Stromal cell of bone marrow (primary cell): ENCODE measurements around the gene NME8.

Experiments
- DNase-seq: peaks from one replicate; pipeline ENCODE4 v3.0.0-alpha.2; 2012; ENCODE audit warnings: low read depth

The NME8 gene

DNA sequence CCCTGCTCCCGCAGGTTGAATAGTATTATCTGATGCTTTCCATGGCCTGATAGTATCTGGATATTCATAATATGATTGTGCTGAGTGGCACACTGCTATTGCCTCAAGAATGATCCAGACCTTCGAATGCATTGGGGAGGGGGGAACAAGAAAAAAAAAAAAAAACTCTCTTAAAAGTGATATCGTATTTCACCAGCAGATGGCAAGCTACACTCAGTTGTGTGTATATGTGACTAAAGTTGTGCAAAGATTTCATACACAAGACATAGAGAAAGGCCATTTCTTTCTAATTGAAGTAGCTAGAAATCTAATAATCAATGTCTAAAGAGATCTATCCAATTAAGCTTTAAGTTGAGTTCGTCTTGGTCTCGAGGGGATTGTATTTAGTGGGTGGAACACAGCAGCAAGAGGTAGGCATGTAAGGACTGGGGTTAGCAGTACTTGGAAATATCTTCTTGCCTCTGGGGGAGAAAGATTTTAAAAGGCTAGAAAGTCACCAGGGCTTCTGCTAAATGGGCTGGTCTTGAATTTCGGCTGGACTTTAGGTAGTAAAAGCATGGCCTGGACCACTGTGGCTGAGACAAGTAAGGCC is 52.9 kb downstream of the NME8 start:
- DNase-seq, result no peak

DNA sequence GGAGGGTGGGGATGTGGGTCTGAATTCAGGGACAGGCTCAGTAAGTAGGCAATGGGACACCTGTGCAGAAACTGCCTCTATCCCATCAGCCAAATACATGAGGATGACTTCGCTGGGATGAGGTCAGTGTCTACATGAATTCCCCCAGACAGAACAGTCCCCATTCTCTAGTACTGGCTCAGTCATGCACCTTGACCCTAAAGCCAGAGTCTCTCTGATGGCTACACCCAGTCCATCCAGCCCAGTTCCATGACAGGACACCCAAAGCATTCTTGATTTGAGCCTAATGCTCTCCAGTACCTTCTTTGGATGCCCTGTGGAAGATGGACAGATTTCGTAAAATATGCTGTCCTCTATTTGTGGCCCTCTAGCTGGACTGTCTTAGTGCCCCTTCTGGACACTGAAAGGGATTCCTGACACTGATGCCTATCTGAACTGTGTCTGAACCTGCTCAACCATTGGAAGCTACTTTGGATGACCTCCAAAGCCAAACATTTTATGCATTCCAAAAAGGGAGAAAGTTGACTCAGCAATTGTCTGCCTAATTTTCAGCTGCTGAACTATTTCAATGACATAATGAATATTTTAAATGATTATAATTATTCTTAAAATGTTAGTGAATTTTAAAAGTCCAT is 53.6 kb downstream of the NME8 start:
- DNase-seq, result no peak

DNA sequence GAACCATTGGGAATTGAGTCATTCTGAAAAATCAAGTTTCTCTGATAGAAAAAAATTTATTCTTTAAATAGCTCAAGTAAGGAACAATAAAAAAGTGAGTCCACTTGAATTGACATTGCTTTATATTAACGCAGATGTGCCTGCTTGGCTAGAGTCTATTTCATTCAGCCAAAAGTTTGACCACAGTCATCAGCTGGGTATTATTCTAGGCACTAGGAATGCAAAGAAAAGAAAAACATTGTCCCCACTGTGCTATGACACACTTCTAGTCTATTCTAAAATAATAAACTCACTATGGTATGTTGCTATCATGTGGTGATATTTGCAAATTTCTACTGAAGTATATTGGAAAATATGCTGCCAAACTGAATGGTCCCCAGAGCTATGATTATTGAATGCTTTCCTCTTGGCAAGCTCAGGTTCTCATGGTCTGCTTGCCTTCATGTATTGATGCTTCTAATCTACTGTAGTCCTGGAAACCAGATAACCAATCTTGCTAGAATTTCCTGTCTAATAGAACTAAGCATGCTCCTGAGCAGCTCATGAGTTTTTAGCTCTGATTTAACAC is 59.9 kb downstream of the NME8 start:
- peak; percentile 93 for DNase-seq

DNA sequence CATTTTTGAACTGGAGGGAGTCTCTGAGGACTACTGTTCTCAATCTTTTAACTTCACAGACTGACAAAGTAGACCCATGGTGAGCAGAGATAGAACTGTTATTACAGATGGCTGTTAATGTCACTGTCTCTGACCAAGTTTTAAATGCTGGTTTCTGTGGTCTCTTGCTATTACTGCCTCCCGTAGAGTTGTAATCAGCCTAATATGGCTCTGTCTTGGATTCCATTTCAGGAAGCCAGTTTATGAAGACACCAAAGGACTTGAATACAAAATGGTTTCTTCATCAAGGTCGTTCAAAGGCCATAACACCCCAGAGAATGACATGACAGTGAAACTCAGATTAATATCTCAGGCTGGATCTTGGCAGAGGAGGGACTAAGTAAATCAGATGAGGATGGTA is 64.4 kb downstream of the NME8 start:
- no peak for DNase-seq

DNA sequence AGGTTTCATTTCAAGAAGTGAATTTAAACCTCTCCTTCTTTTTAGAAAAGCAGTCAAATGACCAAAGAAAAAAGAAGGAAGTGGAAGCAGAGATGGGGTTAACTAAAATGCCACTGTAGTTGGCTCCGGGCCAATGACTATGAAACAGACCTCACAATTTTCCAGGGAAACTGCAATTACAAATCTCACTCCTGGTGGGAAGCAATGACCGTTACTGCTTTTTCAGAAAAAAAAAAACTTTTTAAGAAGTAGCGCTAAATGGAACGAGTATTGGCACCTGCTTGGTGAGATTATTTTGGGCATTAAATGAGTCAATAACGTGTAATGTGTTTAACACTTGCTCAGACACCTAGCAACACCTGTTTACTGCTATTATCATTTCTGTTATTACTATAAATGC is 67.0 kb downstream of the NME8 start:
- no peak for DNase-seq

DNA sequence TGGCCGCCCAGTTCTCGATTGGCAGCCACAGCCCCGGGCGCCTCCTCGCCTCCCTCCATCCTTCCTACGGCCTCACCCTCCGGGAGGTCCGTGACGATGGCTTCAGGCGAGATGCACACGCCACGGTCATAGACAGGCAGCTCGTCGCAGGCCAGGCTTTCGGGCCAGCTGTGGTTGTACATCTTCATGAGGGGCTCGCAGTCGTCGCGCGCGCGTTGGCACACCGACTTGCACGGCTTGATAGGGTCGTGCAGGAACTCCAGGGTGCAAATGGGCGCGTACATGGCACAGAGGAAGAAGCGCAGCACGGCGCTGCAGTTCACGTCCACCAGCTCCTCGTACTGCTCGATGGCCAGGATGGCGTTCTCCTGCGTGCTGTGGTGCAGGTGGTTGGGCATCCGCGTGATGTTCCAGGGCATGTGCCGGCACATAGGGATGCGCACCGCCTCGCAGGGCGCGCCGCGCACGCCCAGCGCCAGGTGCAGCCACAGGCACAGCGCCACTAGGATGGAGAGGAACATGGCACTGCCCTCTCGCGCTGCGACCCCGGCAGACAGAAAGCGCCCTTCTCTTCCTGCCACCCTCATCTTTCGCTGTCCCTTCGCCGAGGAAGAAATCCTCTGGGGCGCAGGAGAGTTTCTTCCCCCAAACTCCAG is 67.7 kb downstream of the NME8 start:
- DNase-seq, result no peak

DNA sequence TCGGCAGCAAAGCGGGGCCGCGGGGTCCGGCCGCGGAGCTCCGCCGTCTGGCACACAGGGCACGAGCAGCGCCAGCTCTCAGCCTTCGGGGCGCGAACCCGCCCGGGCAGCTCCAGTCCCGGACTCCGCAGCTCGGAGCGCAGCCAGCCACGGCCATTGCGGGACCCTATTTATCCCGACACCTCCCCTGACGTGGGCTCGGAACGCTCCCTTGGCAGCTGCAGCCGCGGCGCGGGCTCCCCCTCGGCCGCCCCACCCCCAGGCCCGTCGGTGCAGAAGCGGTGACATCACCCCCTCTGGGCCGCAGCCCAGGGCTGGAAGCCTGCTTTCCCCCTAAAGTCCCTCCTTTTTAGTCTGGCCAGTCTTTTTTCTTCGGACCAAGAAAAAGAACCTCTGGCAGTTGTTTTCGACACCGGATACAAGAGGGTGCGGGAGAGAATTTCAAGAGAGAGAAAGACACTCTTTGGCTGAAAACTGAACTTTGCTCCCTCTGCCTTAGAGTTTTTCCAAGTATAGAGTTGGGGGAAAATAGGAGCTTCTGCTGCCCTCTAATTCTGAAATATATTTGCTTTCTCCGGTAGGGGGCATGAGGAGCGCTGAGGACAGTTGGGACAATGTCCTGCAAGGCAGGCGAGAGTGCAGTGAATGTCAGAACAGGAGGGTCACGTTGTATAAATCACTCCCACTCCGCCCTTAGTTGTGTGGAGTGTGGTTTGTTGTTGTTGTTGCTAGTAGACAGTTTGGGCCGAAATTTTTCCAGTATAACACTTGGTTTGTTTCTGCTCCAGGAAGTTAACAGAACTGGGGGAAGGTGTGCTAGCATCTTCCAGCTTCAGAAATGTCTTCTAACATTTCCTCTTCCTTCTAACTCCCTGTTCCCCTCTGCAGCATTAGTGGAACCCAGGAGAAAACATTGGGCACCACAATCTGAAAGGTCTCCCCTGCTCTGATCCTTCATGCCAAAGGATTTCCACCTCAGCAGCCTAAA is 68.6 kb downstream of the NME8 start, which contains the start of gene SFRP4:
TSS of gene SFRP4 (minus strand) at position 145 of the 988 bp plus-strand sequence. CDS start 280 bp downstream, outside the sequence.
- peak; percentile 77 for DNase-seq

DNA sequence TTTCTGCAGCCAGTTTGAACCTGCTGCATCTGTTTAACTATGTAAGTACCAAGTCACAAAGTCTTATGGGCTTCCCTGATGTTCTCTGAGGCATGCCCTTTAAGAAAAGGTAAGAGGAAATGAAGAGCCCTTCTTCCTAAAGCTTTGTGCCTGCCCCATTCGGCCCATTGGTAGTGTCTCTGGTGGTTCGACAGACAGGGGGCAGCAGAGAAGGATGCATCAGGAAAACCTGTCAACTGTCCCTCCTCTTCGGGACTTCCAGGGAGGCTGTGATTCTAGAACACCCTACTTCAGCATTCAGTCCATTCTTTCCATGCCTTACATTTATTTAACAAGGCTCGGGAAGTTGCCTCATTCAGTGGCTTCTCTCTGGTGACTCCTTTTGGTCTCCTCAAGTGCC is 70.1 kb downstream of the NME8 start:
- no peak for DNase-seq

DNA sequence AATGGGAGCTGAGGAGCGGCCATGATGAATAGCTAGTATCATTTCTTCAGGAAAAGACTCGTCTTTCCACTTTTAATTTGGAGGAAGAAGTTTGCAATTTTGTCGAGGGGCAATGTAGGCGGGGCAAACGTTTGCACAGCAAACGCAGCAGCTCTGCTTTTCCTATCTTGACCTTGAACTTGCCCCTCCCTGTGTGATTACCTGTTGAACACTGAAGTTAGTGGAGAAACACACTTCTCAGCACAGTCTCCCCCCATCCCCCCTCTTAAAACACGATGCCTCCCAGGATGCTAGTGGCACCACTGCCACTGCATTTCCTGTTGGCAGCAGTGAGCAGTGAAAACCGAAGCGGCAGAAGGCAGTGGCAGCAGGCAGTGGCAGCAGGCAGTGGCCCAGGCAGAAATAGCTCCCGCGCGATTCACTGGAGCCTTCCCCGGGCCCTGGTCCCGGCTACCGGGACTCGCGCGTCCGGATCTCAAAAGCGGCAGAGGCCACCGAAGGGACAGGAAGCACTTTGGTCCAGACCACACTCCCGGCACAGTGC is 72.0 kb downstream of the NME8 start, which contains the start of gene EPDR1:
TSS of gene EPDR1 (plus strand) at position 336 of the 544 bp plus-strand sequence. CDS start 300 bp downstream, outside the sequence.
- no peak for DNase-seq

DNA sequence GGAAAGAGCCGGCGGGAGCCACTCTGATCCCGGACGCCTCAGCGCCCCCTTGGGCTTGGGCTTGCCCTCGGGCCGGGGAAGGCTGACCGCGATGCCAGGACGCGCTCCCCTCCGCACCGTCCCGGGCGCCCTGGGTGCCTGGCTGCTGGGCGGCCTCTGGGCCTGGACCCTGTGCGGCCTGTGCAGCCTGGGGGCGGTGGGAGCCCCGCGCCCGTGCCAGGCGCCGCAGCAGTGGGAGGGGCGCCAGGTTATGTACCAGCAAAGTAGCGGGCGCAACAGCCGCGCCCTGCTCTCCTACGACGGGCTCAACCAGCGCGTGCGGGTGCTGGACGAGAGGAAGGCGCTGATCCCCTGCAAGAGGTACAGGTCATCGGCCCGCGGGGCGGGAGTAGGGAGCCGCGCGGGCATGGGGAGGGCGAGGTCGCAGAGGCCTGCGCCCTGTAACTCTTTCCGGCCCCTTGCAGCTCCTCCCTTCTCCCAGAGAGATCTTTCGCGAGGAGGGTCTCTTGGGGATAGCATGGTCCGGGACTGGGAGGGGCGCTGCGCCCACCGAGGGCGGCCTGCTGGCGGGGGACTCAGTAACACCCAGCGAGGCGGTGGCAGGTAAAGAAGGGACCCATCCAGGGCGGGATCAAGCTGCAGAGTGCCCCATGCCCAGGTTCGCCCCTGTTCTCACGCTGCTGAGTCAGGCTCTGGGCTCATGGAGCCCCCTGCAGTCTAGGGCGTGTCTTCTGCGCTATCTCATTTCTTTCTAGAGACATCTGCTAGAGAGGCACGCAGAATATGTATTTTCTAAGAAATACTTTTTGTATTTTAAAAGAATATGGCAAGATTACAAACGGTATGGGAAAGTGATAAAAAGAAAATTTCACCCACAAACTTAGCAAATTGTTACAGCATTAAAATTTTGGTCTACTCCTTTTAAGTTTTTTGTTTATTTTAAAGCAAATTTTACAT is 72.7 kb downstream of the NME8 start:
- DNase-seq, result no peak

DNA sequence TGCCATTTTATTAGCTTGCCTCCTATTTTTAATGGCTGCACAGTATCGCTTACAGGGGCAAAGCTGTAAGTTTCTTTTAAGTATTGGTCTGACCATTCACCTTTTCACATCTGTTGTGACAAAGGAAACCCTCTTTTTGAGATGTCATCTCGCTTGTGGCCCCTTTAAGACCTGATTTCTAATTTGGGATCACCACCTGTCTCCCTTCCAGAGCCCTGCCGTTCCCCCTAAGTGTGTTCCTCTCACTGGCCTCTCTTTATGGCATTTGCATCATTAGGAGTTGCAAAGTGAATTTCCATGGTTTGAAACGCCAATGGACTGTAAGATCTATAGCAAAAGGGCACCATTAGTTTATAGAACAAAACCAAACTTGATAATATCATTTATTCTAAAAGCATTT is 73.5 kb downstream of the NME8 start:
- DNase-seq, result no peak

DNA sequence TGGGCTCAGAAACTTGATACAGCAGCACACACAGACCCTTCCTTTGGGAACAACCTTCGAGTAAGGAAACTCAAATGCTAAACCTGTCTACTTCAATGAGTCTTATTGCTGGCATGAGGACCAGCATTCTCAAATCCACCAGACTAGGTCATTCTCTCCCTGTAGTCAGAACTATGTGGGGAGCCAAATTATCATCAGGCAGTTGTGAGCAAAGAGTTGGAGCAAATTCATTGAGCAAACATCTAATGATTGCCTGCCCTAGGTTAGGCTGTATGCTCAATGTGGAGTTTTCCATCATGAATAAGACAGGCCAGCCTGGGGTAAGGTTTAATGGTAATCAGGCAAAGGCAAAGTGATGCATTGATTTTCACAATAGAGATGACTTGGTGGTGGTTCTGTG is 75.6 kb downstream of the NME8 start:
- DNase-seq, result no peak

DNA sequence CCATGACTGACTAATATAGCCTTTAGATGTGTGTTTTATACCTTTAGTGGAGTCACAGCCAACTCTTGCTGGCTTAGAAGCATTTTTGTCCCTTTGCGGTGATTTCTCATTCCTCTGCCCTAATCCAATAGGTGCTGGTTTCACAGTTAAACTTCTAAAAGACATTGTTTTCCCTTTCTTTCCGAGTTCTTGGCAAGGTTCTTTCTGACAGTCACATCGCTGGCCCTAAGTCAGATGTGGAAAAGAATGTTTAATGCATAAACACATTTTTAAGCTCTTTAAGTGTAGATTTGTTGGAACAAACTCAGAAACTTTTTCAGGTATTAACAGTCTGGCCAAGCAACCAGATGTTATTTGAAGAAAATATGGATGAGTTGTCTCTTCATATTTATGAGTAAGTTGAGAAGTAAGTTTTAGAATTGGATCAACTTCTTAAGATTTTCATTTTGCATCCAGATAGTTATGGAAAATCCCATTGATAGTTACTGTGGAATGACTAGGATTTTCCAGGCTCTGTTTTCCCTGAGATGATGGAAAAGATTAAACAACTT is 76.2 kb downstream of the NME8 start:
- DNase-seq, result no peak

DNA sequence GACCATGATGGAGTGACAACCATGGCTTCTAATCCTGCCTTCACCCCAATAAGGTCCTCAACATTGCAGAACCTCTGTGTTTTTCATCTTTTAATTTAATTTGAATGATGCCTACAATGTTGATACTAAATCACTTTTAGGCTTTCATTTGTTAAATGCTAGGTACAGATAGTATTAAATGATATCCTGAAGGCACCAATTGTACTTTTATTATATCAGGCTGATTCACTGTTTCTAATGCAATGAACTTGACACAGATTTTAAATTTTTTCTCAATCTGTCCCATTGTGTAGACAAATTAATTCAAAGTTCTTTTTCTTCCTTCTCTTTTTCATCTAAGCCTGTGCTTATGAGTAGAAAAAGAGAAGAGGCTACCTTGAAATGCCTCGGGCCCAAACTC is 77.2 kb downstream of the NME8 start:
- DNase-seq, result no peak

DNA sequence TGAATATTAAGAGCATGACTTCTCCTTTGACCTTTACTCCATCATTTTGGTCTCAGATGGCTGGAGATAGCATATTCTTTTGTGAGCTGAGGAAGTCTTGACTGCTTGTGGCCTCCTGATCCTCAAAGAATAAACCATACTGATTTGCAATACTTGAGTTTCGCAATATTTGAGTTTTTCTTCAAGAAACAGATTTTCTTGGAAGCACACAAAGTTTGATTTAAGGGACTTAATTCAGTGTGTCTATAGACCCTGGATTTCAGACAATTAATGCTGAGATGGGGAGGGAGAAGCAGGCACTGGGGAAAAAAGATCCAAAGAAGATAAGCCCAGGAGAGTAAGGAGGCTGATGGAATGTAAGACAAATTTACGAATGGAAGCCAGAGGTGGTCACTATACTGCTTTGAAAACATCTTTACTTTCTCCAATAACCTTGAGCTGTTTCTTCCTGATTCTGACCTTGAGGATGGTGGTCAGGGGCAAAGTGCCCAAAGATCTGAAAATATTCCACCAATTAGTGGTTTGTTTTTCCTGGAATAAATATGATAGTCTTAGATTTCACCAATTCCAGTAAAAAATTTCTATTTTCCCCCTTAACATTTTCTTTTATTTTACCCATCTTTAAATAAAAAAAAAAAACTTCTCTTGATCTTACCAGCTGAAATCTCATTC is 79.5 kb downstream of the NME8 start:
- DNase-seq, result peak; percentile 59

DNA sequence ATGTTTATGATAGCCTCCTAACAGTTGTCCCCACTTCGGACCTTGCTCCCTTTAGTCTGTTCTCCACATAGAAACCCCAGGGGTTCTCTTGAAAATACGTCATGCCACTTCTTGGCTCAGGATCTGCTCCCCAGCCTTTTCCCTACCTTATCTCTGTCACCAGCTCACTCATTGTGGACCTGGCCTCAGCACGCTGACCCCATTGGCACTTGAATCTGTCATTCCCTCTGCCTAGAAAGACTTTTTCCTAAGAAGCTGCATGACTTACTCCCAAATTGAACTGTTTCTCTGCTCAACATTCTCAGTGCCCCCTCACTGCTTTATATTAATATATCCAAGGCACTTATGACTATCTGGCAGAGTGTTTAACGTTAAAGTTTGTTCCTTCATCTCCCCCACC is 80.5 kb downstream of the NME8 start:
- no peak for DNase-seq

DNA sequence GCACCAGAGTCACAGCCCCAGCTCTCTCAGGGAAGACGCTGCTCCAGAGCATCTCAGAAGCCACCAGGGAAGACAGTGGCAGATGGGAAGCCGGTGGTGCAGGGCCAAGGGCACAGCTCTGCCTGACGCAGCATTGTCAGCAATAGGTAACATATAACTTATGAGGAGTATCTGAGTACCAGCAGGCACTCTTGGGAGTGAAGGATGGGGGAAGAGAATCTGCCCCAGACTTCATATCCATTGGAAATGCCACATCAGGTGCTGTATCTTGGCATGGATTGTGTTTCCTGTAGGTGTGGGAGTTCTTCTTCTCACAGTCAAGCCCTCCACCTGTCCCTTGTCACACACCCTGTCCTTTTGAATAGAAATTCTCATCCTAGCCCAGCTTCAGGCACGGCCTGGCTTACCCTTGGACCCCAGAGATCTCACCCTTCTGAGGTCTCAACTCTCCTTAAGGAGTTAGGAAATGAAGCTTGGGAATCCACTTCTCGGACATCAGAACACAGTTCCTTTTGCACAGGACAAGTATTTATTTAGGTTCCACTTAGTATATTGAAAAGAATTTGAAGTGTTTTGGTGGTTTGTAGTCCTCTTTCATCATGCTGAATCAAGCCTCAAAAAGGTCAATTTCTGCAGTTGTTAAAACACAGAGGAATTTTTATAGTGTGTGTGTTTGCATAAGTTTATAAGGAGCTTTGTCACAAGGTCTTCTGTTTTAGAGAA is 82.0 kb downstream of the NME8 start:
- DNase-seq, result peak; percentile 53

DNA sequence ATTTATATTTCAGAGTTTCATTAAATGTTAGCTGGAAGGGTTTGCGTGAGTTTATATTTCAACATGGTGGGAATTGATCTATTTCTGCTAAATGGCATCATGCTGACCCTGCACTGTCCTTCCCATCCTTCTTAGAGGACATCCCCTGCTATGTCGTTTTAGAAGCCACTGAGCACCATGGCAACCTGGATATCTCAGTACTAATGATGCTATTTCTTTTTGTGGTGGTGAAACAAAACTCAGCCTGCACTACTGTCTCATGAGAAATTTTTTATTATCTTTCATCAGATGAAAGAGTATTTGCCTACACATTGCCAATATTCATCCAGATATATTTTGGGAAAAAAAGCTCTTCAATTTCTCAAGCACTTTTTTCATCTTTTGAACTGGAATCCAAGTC is 84.1 kb downstream of the NME8 start:
- DNase-seq, result no peak

DNA sequence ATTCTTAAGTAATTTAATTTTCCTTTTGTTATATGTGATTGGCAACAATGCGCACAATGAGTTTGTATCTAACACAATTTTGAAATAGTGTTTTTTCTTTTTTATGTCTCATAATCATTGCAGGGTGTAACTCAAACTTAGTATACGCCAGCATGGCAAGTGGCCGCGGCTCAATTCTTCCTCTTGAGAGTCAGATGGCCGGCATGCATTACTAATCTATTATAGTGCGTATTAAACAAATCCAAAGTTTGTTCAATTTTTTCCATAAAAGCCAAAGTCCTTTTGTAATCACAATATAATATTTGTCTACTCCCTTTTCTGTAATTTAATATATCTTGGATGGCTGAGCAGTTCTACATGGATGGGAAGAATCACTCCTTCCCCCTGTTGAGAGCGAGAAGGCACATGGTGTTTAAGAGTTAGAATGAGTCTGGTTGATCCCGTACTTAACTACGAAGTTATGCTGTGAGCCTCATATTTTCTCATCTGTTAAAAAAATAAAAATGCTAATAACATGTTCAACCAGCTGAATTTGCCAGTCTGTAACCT is 84.7 kb downstream of the NME8 start:
- no peak for DNase-seq
